Ovary (tissue), 3 donors: Measurements from ENCODE around the gene ACR.

Experiments
- CTCF ChIP-seq, 3 donors: fragments of 450-650 bp in 2 of 3; fragments of 200-600 bp in 1 of 3; IDR thresholded peaks; one replicate each; pipeline versions ENCODE4 v1.5.1 to v1.8.0; 2016 to 2022; ENCODE audit warnings: antibody characterized with exemption in 3 of 3, mild to moderate bottlenecking in 1 of 3
- EP300 ChIP-seq: sonication (generic); formaldehyde crosslinking; IDR thresholded peaks from one replicate; pipeline ENCODE4 v1.6.1; 2017; ENCODE audit warnings: antibody characterized with exemption
- POLR2A ChIP-seq: fragments of 450-650 bp; IDR thresholded peaks from one replicate; pipeline ENCODE4 v1.6.1; 2017; ENCODE audit warnings: antibody characterized with exemption, mild to moderate bottlenecking, moderate library complexity
- donor health status: DM: no; HTN: no; CAD: no.

- TF ChIP-seq POLR2A (no peak), CTCF (IDR thresholded peaks at IDR 0.05) (no peak), EP300 (no peak)
These were observed 43.9 kb upstream of the ACR start for GRCh38 chr22:50694099-50694605.
